RPMI7951 (cell line): ENCODE results near the gene SLC22A17. TPM values are rescaled to one million over a fixed set of nuclear protein-coding genes. Genes with fewer than 3 reads are reported as not detected.

Experiments used
- DNase-seq: peaks from one replicate; pipeline ENCODE4 v3.0.0-alpha.2; 2012; ENCODE audit warnings: low read depth
- total RNA-seq: library from RNA; depleted of rRNA; stranded (reverse); fragments of >200 nt; shearing (Covaris generic); gene quantifications from 2 replicates; pipeline ENCODE4 v1.2.3, GENCODE V29; 2014

Gene SLC22A17
- total RNA-seq, 1 experiment from 2014 or later: 7.4 TPM

DNA sequence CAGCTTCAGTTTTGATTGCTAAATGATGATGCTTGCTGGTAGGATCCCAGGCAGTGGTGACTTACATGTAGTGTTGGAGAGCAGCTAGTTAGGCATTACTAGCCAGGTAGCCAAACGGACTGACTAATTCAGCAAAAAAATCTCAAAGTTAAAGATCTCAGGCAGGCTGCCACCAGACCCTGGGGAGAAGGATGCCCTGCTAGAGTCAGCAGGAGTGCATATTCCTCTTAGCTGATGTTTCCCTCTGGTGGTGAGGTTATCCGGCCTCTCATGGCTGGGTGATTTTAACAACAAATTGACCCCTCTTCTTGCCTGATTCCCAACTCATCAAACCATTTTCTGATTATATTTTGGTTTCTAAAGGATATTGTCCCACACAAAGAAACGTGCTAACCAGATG lies 9.5 kb upstream of the SLC22A17 start:
- no peak for DNase-seq

DNA sequence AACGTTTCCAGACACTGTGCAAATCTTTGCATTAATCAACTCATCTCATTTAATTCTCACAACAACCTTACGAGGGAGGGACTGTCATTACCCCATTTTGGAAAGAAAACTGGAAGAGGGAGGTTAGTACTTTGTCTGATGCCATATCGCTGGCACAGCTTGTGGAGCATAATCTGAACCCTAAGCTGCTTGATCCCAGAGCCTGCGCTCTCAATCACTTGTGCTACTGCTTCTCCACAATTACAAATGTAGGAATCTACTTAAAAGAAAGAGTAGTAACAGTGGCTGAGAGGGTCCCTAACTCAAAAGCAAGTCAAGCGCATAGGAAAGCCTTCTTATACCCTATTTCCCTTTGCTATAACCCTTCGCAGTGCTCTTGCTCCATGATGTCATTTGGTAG lies 9.1 kb upstream of the SLC22A17 start:
- DNase-seq: no peak

DNA sequence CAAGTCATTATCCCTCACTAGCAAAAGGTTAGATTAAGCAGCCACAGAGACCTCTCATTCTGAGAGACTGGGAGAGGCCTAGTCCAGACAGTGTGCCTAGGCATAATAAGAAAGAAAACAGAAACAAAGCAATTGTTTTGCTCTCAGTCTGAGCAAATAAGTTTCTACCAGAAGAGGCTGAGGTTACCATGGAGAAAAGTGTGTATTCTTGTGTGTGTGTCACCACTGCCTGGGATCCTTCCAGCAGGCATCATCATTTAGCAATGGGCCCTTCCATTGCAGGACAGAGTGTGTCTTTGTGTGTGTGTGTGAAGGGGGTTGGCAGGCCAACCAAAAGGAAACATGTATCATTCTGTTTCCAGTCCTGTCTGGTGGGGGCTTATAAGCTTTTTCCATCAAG lies 8.6 kb upstream of the SLC22A17 start:
- no peak for DNase-seq

DNA sequence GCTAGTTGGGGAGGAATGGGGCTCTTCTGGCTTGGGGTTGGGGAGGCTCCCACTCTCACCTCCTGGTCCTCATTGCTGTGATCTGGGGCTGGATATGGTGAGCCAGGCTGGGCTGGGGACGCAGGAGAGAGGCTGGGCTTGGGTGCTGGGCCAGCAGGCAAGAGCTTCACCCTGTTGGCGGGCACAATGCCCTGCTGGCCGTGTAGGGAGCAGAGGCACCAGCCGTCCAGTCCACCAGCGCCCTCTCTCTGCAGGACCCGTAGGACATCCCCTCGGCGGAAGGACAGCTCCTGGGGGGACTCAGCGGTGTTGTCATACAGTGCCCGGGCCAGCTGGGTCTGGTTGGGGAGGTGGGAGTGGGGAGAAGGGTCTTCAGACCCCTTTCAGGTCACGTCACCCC lies 7.8 kb upstream of the SLC22A17 start:
- DNase-seq: no peak

DNA sequence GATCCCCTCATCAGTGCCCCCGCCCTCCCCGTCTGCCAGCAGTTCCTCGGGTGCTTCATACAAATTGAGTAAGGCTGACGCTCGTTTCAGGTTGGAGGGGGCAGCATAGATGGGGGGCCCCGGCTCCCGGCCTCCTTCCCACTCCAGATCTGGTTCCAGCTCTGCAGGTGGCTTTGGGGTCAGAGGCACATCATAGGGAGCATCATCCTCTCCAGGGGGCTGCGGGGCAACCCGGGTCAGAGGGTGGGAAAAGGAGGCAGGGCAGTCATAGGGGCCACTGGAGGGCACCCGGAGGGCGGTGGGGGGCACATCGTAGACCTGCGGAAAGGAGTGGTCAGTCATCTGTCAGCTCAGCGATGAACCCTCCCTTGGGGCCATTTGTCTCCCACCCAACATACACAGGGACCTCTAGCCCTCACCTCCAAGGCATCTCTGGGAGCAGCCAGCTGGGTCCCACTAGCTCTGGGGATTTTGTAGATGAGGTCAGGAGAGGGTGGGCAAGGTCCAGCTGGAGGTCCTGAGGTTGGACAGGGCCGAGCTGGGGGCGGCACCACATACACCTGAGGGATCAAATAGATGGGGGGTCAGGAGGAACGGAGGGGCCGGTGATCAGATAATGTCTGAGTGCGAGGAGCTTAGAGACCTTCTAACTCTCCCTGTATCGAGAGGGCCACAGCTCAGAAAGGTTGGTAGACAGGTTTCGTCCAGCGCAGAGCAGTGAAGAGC lies 7.2 kb upstream of the SLC22A17 start:
- DNase-seq: no peak

DNA sequence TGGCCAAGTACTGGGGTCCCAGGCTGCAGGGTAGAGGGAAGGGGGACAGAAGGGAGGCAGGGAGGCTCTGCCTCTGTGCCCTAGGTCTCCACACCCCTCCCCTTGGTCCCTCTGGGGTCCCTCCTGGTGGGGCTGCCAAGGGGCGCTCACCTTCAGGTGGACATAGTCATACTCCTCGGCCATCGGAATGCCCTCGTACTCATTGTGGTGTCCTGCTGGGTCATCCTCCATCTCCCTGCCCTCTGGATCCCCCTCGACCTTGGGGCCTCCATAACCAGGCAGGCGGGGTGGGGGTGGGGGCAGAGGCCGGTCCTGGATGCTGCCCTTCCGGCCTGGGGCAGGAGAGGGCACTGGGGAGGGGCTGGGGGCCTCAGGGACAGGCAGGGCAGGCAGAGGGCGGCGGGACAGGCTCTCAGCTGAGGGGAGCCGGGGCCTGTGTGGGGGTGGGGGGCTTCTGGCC lies 6.5 kb upstream of the SLC22A17 start:
- DNase-seq: no peak

DNA sequence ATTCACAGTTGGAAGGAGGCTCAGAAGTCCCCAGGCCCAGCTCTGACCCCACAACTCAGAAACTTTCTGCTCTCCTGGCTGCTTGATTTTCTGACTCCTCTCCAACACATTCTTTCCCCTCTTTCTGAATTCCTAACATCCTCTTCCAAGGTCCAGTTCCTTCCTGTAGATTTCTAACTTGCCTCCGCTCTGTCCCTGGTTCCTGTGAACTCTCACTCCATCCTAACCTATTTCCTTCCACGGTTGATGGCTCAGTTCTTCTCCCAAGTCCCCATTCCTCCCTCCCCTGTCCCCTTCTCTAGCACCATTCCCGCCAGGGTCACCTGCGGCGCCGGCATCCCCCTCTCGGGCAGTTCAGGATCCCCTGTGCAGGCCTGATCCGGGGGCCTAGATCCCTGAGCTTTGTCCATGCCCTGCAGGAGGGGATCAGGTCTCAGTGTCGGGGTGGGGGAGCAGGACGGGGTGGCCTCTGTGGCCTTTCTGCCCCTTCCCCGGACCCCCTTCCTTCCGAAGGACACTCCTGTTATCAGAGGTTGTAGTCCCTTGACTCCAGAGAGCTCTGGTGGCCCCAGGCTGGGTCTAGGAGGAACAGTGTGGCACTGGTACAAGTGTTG lies 6.0 kb upstream of the SLC22A17 start:
- no peak for DNase-seq

DNA sequence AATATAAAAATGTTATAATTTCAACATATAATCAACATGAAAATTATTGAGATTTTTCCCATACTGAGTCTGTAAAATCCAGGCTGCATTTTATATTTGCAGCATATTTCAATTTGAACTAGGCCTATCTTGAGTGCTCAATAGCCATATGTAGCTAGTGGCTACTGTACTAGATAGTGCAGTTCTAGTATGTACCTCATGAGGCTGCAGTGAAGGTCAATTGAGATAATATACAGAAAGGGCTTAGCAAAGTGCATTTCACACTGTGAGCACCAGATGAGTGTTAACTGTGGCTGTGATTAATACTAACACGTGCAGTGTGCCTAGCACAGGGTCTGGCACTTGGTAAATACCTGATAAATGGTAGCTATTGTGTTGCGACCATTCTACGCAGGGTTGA lies 5.4 kb upstream of the SLC22A17 start:
- no peak for DNase-seq

DNA sequence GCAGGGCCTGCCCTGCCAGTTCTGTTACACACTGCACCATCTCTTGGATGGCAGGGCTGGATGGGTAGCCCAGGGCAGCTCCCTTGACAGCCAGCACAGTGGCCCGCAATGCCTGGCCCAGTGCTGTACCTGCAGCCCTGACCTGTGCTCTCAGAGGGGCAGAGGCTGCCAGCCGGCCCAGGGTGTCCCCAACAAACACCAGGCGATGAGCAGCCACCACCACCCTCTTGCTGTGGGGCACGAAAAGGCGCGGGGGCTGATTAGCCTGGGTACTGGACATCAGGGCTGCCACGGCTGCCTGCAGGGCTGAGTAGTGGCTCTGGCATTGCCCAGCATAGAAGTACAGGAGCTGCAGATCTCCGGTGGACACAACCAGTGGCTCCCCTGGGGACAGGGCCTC lies 4.6 kb upstream of the SLC22A17 start:
- DNase-seq: no peak

DNA sequence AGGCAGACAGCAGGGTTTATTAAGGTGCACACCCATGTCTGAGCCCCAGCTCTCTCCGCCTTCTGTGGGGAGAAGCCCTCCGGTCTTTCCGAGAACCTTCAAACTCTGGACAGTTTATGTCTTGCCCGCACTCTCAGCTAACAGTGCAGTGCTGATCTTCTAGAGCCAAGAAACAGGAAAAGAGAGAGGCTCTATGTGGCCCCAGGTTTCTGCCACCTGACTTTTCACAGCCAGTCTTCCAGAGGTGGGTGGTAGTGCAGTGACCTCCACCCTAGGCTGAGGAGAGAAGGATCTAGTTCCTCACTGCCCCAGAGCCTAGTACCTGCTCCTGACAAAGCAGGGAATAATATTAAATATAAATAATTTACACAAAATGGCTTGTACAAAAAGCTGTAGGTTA lies 4.0 kb upstream of the SLC22A17 start:
- no peak for DNase-seq

DNA sequence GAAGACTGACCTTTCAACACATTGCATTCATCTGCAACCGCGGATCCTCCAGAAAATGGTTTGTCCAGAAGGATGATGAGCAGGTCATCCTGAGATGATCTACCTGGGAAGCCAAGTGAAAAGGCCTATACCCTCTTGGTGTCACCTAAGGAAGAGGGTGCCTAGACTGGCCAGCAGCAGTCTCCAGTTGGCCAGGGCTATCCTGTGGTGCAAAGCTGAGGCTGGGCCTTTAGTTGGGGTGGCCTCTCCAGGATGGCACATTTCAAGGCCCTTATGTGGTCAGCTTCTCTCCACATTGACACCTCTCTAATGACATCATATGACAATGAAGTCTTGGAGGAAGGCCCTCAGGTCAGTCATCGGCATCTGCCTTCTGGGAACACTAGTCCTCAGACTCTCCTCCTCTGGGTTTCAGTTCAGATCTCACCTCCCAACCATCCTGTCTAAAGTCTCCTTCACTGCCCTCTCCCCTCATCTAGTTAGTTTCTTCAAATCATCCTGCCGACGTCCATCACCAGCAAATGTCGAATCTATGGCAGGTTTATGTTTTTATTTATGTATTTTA lies 3.3 kb upstream of the SLC22A17 start:
- DNase-seq: no peak

DNA sequence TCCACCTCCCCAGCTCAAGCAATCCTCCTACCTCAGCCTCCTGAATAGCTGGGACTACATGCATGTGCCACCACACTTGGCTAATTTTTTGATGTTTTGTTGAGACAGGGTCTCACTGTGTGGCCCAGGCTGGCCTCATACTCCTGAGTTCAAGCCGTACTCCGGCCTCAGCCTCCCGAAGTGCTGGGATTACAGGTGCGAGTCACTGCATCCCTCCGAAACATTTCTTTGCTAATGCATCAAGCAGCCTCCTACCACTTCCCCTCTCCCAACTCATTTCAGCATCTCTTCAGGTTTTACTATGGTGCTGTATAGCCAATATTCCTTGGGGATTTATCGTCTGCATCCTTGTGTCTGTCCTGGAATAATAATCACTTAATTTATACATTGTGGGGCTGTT lies 2.3 kb upstream of the SLC22A17 start:
- no peak for DNase-seq

DNA sequence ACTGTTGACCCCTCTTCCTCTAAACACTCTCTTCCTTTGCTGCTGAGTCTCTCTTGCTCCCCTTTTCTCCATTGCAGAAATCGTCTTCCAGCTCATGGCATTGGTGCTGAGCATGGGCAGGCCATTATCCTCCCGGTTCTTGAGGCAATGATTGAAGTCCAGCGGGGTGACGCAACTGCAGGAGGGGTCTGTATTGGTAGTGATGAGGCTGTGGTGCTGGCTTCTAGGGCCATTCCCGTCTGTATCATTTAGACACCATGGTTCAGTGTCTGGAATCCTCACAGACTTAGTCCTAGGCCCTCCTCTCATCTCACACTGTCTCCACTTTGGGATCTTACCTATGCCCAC lies 720 bp upstream of the SLC22A17 start:
- DNase-seq: no peak

DNA sequence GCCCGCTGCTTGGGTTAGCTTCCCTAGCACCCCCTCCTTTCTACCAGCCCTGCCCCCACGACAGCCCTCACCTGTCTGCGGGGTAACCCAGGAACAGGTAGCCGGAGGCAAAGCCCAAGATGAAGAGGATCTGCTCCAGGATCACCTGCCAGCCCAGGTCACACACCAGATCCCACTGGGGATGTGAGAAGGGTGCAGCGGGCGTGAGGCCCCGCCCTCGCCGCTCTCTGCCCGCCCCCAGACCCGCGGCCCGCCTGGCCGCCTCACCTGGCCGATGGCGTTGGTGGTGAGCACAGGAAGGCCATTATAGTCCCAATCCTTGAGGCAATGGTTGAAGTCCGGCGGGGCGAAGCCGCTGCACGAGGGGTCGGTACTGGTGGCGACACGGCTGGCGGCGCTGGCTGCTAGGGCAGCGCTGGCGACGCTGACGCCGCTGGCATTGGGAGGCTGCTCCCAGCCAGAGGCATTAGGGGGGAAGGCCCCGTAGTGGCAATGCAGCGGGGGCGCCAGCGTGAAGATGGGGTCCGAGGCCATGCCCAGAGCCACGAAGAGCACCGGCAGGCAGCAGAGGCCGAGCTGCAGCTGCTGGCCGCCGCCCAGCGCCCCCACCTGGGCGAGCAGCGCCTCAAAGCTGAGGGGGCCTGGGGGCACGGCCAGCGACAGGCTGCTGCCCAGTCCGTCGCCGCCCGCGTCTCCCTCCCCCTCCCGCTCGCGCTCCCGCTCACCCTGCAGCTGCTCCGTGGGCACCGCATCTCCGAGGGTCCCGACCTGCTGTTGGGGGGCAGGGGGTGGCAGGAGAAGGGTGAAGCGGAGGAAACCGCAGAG lies 794 bp downstream of the SLC22A17 start:
- no peak for DNase-seq

DNA sequence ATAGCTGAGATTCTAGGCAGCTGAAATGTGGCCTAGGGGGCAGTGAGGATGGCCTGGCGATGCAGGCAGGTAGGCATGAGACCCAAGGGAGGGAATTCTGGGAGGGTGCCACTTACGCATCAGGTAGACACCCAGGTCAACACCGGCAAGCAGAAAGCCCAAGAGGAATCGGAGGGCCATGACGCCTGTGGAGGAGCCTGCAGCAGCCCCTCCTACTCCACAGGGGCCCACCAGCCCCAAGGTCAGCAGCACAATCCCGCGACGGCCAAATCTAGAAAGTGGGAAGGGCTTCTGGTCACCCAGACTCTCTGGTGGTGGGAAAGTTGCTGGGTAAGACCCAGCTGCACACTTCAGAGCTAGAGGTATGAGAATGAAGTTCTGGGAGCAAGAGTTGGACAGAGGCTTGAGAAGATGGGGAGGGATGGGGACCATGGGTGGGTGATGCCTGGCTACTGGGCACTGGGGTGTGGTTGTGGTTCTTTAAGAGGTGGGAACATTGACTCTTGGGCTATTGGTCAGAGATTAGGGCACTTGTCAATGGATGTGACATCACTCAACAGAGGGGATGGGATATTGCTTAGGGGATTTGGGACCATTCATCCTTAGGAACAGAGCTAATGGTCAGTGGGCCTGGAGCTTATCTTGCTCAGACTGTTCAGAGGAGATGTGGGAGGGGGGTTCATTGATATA lies 3.4 kb downstream of the SLC22A17 start:
- no peak for DNase-seq

DNA sequence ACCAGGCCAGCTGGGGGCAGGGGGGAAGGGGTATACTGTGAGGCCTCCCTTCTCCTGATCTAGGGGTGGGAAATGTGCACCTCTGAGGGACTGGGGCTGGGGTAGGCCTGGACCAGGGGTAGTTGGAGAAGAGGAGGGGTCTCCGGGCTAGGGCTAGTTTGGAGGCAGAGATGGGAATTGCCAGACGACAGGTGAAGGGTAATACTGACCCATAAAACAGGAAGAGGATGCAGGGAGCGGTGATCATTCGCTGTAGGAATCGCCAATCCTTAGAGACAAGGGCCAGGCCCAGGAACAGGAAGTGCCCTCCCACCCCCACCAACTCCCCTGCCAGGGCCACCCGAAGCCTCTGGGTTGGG lies 4.4 kb downstream of the SLC22A17 start:
- DNase-seq: no peak

DNA sequence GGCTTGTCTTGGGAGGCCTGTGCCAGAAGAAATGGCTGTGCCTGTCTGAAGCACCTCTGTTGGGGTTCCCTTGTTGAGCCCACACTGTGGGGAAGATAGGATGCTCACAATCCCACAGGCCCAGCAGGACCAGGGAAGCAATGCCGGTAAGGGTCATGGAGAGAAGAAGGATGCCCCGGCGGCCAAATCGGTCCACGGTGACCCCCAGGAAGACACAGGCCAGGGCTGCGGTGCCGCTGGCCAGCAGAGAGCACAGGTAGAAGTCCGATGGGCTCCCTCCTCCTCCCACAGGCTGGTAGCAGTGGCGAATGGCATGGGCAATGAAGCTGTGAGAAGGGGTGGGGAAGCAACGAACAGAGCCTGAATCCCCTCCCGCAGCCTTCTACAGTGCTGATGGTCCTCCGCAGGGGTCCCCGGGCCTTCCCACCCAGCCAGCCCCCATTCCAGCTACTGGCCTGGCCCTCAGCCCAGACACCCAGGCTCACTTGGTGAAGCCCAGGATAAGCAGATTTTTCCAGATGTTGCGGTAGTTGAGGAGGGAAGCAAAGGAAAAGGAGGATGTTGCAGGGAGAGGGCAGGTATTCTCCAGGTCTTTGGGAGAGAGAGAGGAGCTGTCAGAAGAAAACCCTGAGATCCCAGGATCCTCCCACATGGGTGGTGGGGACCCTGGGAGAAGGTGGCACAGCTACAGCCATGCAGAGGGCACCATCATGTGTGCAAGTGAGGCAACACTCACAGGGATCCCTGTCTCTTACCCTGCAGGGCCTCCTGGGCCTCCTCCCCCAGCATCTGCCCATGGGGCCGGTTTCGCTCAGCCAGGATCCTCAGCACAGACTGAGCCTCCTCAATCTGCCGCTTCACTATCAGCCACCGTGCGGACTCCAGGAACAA lies 5.0 kb downstream of the SLC22A17 start:
- no peak for DNase-seq

DNA sequence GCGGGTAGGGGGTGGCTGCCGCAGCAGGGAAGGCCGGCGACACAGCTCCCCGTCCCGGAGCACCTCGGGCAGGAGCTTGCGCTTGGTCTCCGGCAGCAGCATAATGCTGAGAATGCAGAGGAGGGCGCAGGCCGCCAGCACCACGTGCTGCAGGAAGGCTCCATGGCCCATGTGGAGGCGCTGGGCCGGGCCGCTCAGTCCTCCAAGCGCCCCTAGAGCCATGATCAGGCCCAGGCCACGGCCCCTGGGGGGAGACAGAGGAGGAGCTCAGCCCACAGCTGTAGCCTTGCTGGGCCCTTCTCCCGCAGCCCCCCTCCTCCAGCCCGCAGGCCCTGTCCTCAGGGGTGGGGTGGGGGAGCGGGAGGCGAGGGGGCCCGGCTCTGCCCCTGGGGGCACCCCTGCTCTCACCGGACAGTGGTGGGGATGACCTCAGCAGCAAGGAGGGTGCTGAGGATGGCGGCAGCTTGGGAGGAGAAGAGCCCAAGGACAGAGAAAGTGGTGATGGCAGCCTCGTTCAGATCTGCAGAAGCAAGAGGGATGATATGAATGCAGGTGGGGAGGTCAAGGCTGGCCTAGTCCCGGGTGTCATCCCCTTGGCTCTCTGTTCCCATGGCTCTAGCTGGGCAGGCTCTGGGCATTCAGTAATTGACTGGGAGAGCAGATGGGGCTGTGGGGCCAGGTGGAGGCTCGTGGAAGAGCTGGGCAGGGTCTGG lies 5.8 kb downstream of the SLC22A17 start:
- DNase-seq: no peak

DNA sequence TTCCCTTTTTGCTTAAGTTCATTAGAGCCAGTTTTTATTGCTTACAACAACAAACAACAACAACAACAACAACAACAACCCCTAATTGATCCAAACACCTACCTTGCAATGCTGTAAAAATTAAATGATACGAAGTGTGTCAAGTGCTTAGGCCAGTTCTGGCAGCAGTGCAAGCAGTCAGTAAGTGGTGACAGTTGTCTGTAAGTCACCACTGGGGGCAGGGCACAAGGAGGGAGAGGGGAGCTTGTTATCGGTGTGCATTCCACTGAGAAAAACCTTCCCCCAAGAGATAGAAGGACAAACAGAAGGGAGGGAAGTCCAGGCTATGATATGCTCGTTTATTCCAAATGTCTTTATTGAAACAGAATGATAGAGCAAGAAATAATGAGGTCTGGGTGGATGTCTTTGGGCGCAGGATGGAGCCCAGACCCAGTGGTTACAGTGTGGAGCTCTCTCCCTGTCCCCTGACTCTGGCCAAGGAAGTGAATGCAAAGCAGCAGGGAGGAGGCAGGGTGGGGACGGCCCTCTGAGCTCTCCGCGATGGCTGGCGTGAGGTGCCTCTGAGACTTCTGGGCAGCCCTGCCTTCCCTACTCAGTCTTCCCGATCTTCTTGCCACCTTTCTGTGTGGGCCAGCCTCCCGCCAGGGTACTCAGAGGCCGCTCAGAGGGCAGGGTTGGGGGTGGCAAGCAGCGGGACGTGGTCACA lies 6.5 kb downstream of the SLC22A17 start:
- no peak for DNase-seq

DNA sequence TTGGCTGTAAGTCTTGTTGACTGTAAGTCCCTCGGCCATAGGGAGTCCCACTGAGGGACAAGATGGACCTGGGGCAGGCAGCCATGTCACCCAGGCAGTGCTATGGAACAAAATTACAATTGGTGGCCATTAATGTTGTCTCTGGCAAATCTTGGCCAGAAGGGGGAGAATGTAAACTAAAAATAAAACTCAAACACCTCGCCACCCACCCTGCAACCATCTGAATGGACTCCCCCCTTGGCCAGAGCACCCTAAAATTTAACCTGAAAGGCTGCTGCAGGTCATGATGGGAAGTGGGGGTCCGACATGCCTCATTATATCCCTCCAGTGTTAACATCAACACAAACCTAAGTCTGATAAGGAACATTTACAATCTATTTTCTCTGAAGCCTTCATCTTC lies 8.2 kb downstream of the SLC22A17 start:
- no peak for DNase-seq
